ENCODE measurements around the gene ZC3H12A. TPM values are rescaled to one million over a fixed set of nuclear protein-coding genes. Genes with fewer than 3 reads are reported as not detected.
"Not testable (repeated sequence)": the region's sequence is repeated elsewhere in the genome, so short reads cannot be mapped to it uniquely, and the experiment has no call there.

ZC3H12A gene
- total RNA-seq, 2 experiments from 2014 or later = 20.9 to 35.4 TPM

DNA sequence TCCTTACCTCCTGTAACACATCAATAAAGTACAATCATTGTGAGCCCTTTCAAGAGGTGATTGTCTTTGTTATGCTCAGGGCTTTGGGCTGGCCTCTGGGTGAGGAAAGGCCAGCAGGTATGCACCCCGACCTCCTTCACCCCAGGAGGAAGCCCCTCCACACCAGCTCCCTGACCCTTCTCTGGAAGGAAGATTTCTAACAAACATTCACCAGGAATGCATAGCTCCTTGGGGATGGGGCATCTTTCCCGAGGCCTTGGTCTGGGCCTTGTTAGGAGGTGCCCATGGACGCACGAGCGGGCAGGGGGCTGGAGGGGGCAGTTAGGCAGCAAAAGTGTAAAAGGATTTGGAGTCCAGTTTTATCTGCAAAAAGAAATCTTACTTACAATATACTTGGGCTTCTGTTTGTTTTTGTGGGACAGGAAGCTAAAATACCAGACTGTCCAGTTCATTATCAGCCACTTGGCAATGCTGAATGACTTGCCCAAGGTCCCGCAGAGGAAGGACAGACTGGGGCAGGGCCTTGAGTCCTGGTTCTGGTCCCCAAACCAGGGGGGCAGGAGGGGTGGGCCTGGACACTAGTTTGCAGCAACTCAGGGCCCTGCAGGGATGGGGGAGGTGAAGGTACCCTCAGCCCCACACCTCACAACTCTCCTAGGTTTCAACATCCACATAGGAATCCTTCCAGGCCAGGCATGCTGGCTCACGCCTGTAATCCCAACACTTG is 10.1 kb downstream of the ZC3H12A start:
- no peak for ATAC-seq
- H3K9me3 Mint-ChIP-seq (ENCODE audit: low read depth) = no peaks in the 10 kb centered on the region
- peak overlapping the region; percentile 64 for H3K27ac Mint-ChIP-seq
- DNase-seq = peak; percentile 38
- no peak overlapping the region for H3K4me3 Mint-ChIP-seq
- CTCF ChIA-PET = interaction anchor here (4.4 to 8.3 kb wide), 3 partner anchors 9 to 28 kb away, joined by 46 to 195 read pairs (median 157); partner anchors contain the start of gene ZC3H12A
- peaks cover 26% of the 10 kb centered on the region for H3K36me3 Mint-ChIP-seq
- no peaks in the 10 kb centered on the region for H3K27me3 Mint-ChIP-seq
- H3K4me1 Mint-ChIP-seq = peaks cover 39% of the 10 kb centered on the region

DNA sequence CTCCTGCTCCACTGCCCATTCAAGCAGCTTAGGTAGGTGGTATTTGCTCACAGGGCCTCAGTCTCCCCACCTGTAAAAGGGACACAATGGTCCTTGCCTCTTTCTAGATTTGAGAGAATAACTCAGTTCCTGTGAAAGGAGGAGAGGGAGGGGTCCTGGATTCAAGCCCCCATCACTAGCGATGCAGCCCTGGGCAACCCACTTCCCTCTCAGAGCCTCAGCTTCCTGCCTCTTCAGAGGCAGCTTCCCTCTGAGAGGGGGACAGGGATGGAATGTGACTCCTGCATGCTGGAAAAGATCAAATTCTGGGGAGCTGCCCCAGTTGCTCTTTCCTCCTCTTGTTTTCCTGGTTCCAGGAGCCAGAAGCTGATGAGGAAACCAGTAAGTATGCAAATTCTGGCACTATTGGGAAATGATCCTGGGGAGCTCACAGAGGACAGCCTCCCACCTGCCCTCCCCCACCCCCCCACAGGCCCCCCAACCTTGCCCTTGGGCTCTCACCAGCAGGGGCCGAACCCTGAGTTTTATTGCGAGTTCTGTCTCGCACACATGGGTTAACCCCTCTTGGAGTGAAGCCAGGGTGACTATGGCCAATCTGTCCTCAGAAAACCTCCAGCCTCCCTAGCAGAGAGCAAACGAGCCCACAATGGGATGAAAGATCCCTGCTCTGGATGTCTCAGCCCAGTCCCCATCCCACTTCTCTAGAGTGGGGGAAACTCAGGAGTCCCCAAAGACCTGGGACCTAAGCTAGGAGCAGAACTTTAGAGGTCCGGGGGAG is 11.7 kb downstream of the ZC3H12A start:
- no peaks in the 10 kb centered on the region for H3K9me3 Mint-ChIP-seq (ENCODE audit: low read depth)
- DNase-seq (no peak), ATAC-seq (no peak)
- H3K36me3 Mint-ChIP-seq = peaks cover 17% of the 10 kb centered on the region
- peaks cover 23% of the 10 kb centered on the region for H3K4me1 Mint-ChIP-seq
- no peaks in the 10 kb centered on the region for H3K27me3 Mint-ChIP-seq
- no peak overlapping the region for H3K27ac Mint-ChIP-seq
- H3K4me3 Mint-ChIP-seq = no peak overlapping the region
- CTCF ChIA-PET = interaction anchor here (1.6 to 8.3 kb wide), 14 partner anchors 10 to 195 kb away, joined by 7 to 195 read pairs (median 18); partner anchors contain the start of genes MEAF6, SNIP1 and ZC3H12A

GRCh38 chr1:37486680-37487618 is 12.6 kb downstream of the ZC3H12A start:
- Mint-ChIP-seq H3K4me1 (peaks cover 15% of the 10 kb centered on the region), H3K9me3 (ENCODE audit: low read depth) (no peaks in the 10 kb centered on the region), H3K4me3 (no peak overlapping the region), H3K27me3 (no peaks in the 10 kb centered on the region), H3K27ac (peak overlapping the region; percentile 65), H3K36me3 (peaks cover 9% of the 10 kb centered on the region)
- peak; percentile 82 for DNase-seq
- CTCF ChIA-PET = interaction anchor here (0.7 to 8.3 kb wide), 32 partner anchors 10 to 1040 kb away, joined by 3 to 195 read pairs (median 7); partner anchors contain the start of genes MEAF6, SNIP1 and ZC3H12A
- ATAC-seq = peak; percentile 63

GRCh38 chr1:37487619-37487984 is 13.2 kb downstream of the ZC3H12A start:
- peak overlapping the region; percentile 65 for H3K27ac Mint-ChIP-seq
- CTCF ChIA-PET = interaction anchor here (0.7 to 8.3 kb wide), 32 partner anchors 9 to 1041 kb away, joined by 3 to 195 read pairs (median 7); partner anchors contain the start of genes MEAF6, SNIP1 and ZC3H12A
- no peaks in the 10 kb centered on the region for H3K27me3 Mint-ChIP-seq
- no peaks in the 10 kb centered on the region for H3K9me3 Mint-ChIP-seq (ENCODE audit: low read depth)
- no peak for ATAC-seq
- DNase-seq = no peak
- no peak overlapping the region for H3K4me3 Mint-ChIP-seq
- peaks cover 4% of the 10 kb centered on the region for H3K36me3 Mint-ChIP-seq
- H3K4me1 Mint-ChIP-seq = peaks cover 17% of the 10 kb centered on the region

DNA sequence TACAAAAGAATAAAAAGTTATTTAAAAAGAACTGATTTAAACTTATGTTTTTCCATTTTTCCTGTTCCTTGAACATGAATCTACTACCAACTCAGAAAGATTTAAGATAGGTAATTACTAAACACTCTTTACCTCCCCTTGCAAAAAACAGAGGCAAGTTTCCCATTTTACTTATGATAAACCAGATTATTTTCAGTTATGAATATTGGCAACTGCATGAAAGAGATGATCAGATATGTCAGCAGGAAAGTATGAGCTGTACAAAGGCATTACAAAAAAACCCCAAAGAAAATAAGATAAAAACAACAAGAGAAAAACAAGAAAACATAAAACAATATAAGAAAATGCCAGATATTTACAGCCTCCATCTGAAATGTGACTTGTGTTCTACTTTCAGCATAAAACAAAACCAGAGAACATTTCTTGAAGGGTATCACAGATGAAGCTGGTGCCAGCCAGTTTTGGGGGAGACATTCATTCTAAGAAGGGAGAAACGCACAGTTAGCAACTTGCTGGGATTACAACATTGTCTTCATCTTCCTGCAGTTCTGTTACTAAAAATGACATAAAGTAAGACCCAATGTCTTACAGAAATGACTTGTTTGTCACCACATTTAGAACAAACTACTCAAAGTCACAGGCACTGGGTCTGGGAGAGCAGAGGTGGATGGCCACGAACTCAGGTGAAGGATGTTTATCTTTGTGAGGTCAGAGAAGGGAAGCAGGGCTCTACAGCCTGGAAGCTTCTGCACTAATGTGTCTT is 19.1 kb downstream of the ZC3H12A start:
- Mint-ChIP-seq H3K27ac (peak overlapping the region; percentile 70), H3K9me3 (ENCODE audit: low read depth) (no peaks in the 10 kb centered on the region), H3K27me3 (no peaks in the 10 kb centered on the region), H3K4me3 (no peak overlapping the region), H3K4me1 (peaks cover 19% of the 10 kb centered on the region), H3K36me3 (peaks cover 18% of the 10 kb centered on the region)
- CTCF ChIA-PET = interaction anchor here (0.7 to 1.4 kb wide), 5 partner anchors 16 to 198 kb away, joined by 3 to 4 read pairs (median 3); partner anchors contain the start of gene ZC3H12A
- ATAC-seq = peak; percentile 70
- no peak for DNase-seq

GRCh38 chr1:37495875-37496274 is 21.5 kb downstream of the ZC3H12A start:
- peaks cover 18% of the 10 kb centered on the region for H3K4me1 Mint-ChIP-seq
- H3K4me3 Mint-ChIP-seq = no peak overlapping the region
- peaks cover 29% of the 10 kb centered on the region for H3K36me3 Mint-ChIP-seq
- H3K9me3 Mint-ChIP-seq (ENCODE audit: low read depth) = no peaks in the 10 kb centered on the region
- DNase-seq = no peak
- no peaks in the 10 kb centered on the region for H3K27me3 Mint-ChIP-seq
- H3K27ac Mint-ChIP-seq = no peak overlapping the region
- CTCF ChIA-PET = interaction anchor here (0.7 to 3.9 kb wide), 9 partner anchors 10 to 62 kb away, joined by 3 to 46 read pairs (median 4); partner anchors contain the start of gene ZC3H12A
- ATAC-seq = no peak

GRCh38 chr1:37497832-37498231 is 23.5 kb downstream of the ZC3H12A start:
- H3K4me1 Mint-ChIP-seq = peaks cover 14% of the 10 kb centered on the region
- no peak overlapping the region for H3K27ac Mint-ChIP-seq
- CTCF ChIA-PET = interaction anchor here (1.1 to 3.9 kb wide), 6 partner anchors 11 to 185 kb away, joined by 3 to 46 read pairs (median 4); no protein-coding TSS in a partner anchor
- no peak for ATAC-seq
- peak; percentile 12 for DNase-seq
- H3K9me3 Mint-ChIP-seq (ENCODE audit: low read depth) = no peaks in the 10 kb centered on the region
- no peaks in the 10 kb centered on the region for H3K27me3 Mint-ChIP-seq
- no peak overlapping the region for H3K4me3 Mint-ChIP-seq
- H3K36me3 Mint-ChIP-seq = peaks cover 35% of the 10 kb centered on the region

DNA sequence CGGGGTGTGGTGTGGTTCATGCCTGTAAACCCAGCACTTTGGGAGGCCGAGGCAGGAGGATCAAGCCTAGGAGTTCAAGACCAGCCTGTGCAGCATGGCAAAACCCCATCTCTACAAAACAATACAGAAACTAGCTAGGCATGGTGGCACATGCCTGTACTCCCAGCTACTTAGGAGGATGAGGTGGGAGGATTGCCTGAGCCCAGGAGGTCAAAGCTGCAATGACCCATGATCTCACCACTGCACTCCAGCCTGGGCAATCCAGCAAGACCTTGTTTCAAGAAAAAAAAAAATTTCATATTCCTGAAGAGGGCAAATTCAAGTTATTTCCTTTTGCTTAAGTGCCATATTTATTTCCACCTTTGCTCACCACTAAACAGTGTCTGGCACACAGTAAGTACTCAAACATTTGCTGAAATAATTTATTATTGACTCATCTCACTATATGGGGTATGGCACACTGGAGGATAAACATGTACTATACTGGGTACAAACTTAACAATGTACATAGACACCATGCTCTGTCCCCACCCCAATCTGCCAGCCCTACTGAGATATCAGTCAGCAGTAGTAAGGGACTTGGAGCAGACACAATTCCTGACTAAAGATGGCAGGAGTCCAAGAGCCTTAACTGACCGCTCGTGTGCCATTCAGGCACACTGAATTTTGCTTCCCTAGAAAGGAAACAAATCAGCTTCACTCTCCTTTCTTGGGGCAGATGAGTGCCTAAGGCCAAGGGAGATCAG is 24.7 kb downstream of the ZC3H12A start:
- DNase-seq (peak; percentile 16), ATAC-seq (no peak)
- CTCF ChIA-PET = interaction anchor here (1.0 to 2.2 kb wide), 5 partner anchors 10 to 44 kb away, joined by 3 to 17 read pairs (median 4); partner anchors contain the start of gene MEAF6
- H3K9me3 Mint-ChIP-seq (ENCODE audit: low read depth) = no peaks in the 10 kb centered on the region
- peaks cover 3% of the 10 kb centered on the region for H3K4me1 Mint-ChIP-seq
- peaks cover 32% of the 10 kb centered on the region for H3K36me3 Mint-ChIP-seq
- no peak overlapping the region for H3K27ac Mint-ChIP-seq
- H3K27me3 Mint-ChIP-seq = no peaks in the 10 kb centered on the region
- H3K4me3 Mint-ChIP-seq = no peak overlapping the region

- Mint-ChIP-seq H3K36me3 (peaks cover 47% of the 10 kb centered on the region), H3K27me3 (no peaks in the 10 kb centered on the region), H3K9me3 (ENCODE audit: low read depth) (no peaks in the 10 kb centered on the region), H3K4me1 (peaks cover 3% of the 10 kb centered on the region), H3K4me3 (no peak overlapping the region), H3K27ac (no peak overlapping the region)
- no peak for ATAC-seq
- DNase-seq = no peak
- CTCF ChIA-PET = no interaction called here
Measured at GRCh38 chr1:37501661-37502060, 27.3 kb downstream of the ZC3H12A start.

- Mint-ChIP-seq H3K4me3 (no peak overlapping the region), H3K4me1 (peaks cover 3% of the 10 kb centered on the region), H3K9me3 (ENCODE audit: low read depth) (no peaks in the 10 kb centered on the region), H3K27ac (no peak overlapping the region), H3K27me3 (no peaks in the 10 kb centered on the region), H3K36me3 (peaks cover 49% of the 10 kb centered on the region)
- DNase-seq (no peak), ATAC-seq (no peak)
- CTCF ChIA-PET = interaction anchor here (1.5 to 2.4 kb wide), 2 partner anchors 15 to 23 kb away, joined by 4 to 14 read pairs; no protein-coding TSS in a partner anchor
Measured at GRCh38 chr1:37502104-37502503, 27.7 kb downstream of the ZC3H12A start.

DNA sequence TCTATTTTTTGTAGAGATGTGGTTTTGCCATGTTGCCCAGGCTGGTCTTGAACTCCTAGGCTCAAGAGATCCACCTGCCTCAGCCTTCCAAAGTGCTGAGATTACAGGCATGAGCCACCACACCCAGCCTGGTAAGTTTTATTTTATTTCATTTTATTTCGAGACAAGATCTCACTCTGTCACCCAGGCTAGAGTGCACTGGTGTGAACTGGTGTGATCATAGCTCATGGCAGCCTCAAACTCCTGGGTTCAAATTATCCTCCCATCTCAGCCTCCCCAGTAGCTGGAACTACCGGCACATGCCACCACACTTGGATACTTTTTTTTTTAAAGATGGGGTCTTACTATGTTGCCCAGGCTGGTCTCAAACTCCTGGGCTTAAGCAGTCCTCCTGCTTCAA is 28.4 kb downstream of the ZC3H12A start:
- not testable (repeated sequence) for DNase-seq; H3K27ac Mint-ChIP-seq; H3K4me1 Mint-ChIP-seq; ATAC-seq; H3K9me3 Mint-ChIP-seq (ENCODE audit: low read depth); H3K27me3 Mint-ChIP-seq; H3K4me3 Mint-ChIP-seq
- CTCF ChIA-PET = interaction anchor here (0.7 to 2.4 kb wide), 5 partner anchors 8 to 179 kb away, joined by 3 to 14 read pairs (median 4); no protein-coding TSS in a partner anchor
- peaks cover 53% of the 10 kb centered on the region for H3K36me3 Mint-ChIP-seq
